ENCODE results near the gene SH3BP5. TPM values are rescaled to one million over a fixed set of nuclear protein-coding genes. Genes with fewer than 3 reads are reported as not detected.

Gene SH3BP5
- total and polyA plus RNA-seq, 2 experiments from 2014 or later = 37.8 to 39.2 TPM

- in situ Hi-C loops (cut with MboI) = no loop called here
- TF ChIP-seq EZH2 (IDR thresholded peaks at IDR 0.05; ENCODE audit: insufficient read depth, poor library complexity, severe bottlenecking) = no peak
- TF ChIP-seq EZH2phosphoT487 (IDR thresholded peaks at IDR 0.05; ENCODE audit: insufficient read depth, low read depth) = no peak
- H3K9me3 ChIP-seq (ENCODE audit: low read depth) = no peaks in the 10 kb centered on the region
- 0 out of 2 replicates have a peak, but pooled peaks cover 12% of the 10 kb centered on the region for H3K79me2 ChIP-seq (ENCODE audit: insufficient read depth)
- H3K4me1 ChIP-seq (ENCODE audit: insufficient read depth) = no peaks in the 10 kb centered on the region
- H3F3A ChIP-seq (ENCODE audit: insufficient read depth) = no peaks in the 10 kb centered on the region; the same call in 1 of the 2 replicates
- H3K27me3 ChIP-seq (replicated peaks; ENCODE audit: insufficient read depth) = no peaks in the 10 kb centered on the region
- H3K4me3 ChIP-seq = no peak overlapping the region
- no peaks in the 10 kb centered on the region for H4K20me1 ChIP-seq (ENCODE audit: insufficient read depth)
- H3K9me2 ChIP-seq (ENCODE audit: insufficient read depth) = no peaks in the 10 kb centered on the region
- no peak overlapping the region for H3K27ac ChIP-seq
- H3K36me3 ChIP-seq (ENCODE audit: low read depth) = peaks cover 74% of the 10 kb centered on the region
- 95 to 99% methylated on average over 4 of the region's 4 CpGs for WGBS, 2 experiments (ENCODE audit: low coverage in 1 of 2, low lambda C conversion rate in 2 of 2, missing lambda C conversion rate in 2 of 2)
- DNase-seq = no peak
- no peak overlapping the region for H3K9ac ChIP-seq
- no peak overlapping the region for H2AFZ ChIP-seq
- H3K4me2 ChIP-seq (ENCODE audit: unreplicated experiment) = no peak overlapping the region
These were observed 103.1 kb downstream of the SH3BP5 start for GRCh38 chr3:15229262-15229661.

- DNase-seq = no peak
- Histone ChIP-seq H3K27me3 (replicated peaks; ENCODE audit: insufficient read depth) (no peaks in the 10 kb centered on the region), H3F3A (ENCODE audit: insufficient read depth) (no peaks in the 10 kb centered on the region; the same call in 1 of the 2 replicates), H3K9me3 (ENCODE audit: low read depth) (no peaks in the 10 kb centered on the region), H3K79me2 (ENCODE audit: insufficient read depth) (0 out of 2 replicates have a peak, but pooled peaks cover 14% of the 10 kb centered on the region), H3K4me2 (ENCODE audit: unreplicated experiment) (no peak overlapping the region), H2AFZ (no peak overlapping the region), H3K36me3 (ENCODE audit: low read depth) (peaks cover 76% of the 10 kb centered on the region), H3K9ac (no peak overlapping the region), H3K9me2 (ENCODE audit: insufficient read depth) (no peaks in the 10 kb centered on the region), H3K4me3 (no peak overlapping the region), H4K20me1 (ENCODE audit: insufficient read depth) (no peaks in the 10 kb centered on the region), H3K27ac (no peak overlapping the region), H3K4me1 (ENCODE audit: insufficient read depth) (no peaks in the 10 kb centered on the region)
- TF ChIP-seq EZH2phosphoT487 (IDR thresholded peaks at IDR 0.05; ENCODE audit: insufficient read depth, low read depth) = no peak
- no peak for TF ChIP-seq EZH2 (IDR thresholded peaks at IDR 0.05; ENCODE audit: insufficient read depth, poor library complexity, severe bottlenecking)
- in situ Hi-C loops (cut with MboI) = no loop called here
- WGBS, 2 experiments (ENCODE audit: low coverage in 1 of 2, low lambda C conversion rate in 2 of 2, missing lambda C conversion rate in 2 of 2) = 100% methylated on average over 1 of the region's 1 CpG
These were observed 104.2 kb downstream of the SH3BP5 start for GRCh38 chr3:15228147-15228546.

DNA sequence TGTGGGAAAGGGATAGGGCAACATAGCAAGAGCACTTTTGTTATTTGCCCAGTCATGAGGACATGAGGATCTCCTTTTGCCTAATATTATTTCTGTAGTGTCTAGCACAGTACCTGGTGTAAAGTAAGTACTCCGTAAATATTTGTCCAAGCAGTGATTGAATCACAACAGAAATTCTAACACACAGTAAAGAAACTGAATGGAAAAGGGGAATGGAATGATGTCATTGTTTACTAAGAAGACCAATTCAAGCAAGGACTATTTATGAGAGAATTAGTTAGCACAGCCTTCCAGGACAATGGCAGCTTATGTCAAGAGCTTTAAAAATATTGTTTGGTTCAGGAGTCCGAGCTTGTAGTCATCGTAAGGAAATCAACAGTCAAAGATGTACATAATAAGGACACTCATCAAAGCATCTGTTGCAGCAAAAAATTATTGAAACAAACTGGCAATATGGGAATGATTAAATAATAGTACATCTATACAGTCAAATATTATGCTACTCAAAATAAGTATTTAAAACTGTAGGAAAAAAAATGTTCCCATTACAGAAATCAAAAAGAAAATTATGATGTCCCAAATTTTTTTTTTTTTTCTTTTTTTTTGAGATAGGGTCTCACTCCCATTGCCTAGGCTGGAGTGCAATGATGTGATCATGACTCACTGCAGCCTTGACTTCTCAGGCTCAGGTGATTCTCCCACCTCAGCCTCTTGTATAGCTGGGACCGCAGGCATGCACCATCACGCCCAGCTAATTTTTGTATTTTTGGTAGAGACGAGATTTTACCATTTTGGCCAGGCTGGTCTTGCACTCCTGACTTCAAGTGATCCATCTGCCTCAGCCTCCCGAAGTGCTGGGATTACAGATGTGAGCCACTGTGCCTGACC is 108.5 kb downstream of the SH3BP5 start:
- Histone ChIP-seq H3K27ac (no peak overlapping the region), H3F3A (ENCODE audit: insufficient read depth) (no peaks in the 10 kb centered on the region), H3K36me3 (ENCODE audit: low read depth) (peaks cover 75% of the 10 kb centered on the region), H3K9me3 (ENCODE audit: low read depth) (no peaks in the 10 kb centered on the region), H3K9me2 (ENCODE audit: insufficient read depth) (no peaks in the 10 kb centered on the region), H3K4me3 (no peak overlapping the region), H2AFZ (no peak overlapping the region), H3K4me1 (ENCODE audit: insufficient read depth) (no peaks in the 10 kb centered on the region), H3K4me2 (ENCODE audit: unreplicated experiment) (no peak overlapping the region), H3K79me2 (ENCODE audit: insufficient read depth) (peaks cover 32% of the 10 kb centered on the region; the same call in 1 of the 2 replicates), H4K20me1 (ENCODE audit: insufficient read depth) (no peaks in the 10 kb centered on the region), H3K27me3 (replicated peaks; ENCODE audit: insufficient read depth) (no peaks in the 10 kb centered on the region), H3K9ac (no peak overlapping the region)
- TF ChIP-seq EZH2phosphoT487 (IDR thresholded peaks at IDR 0.05; ENCODE audit: insufficient read depth, low read depth) = no peak
- no peak for TF ChIP-seq EZH2 (IDR thresholded peaks at IDR 0.05; ENCODE audit: insufficient read depth, poor library complexity, severe bottlenecking)
- in situ Hi-C loops (cut with MboI) = no loop called here
- 81 to 83% methylated on average over 7 of the region's 7 CpGs for WGBS, 2 experiments (ENCODE audit: low coverage in 1 of 2, low lambda C conversion rate in 2 of 2, missing lambda C conversion rate in 2 of 2)
- no peak for DNase-seq

DNA sequence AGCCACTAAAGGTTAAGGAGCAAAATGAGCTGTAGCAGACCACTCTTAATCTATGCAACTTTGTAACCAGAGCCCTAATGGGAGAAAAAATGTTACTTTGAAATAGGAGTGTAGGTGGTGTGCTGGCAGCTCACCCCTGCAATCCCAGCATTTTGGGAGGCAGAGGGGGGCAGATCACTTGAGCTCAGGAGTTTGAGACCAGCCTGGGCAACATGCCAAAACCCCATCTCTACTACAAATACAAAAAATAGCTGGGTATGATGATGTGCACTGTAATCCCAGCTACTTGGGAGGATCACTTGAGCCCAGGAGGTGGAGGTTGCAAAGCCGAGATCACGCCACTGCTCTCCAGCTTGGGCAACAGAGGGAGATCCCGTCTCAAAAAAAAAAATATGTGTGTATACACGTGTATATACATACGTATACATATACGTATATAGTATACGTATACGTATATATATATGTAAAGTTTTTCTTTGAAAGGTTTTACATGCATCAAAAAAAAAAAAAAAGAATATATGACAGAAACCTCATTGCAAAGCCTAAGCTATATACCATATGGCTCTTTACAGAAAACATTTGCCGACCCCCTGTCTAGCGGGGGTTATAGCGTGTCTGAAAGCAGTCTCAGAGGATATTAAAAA is 110.7 kb downstream of the SH3BP5 start:
- no peak overlapping the region for H3K9ac ChIP-seq
- H4K20me1 ChIP-seq (ENCODE audit: insufficient read depth) = no peaks in the 10 kb centered on the region
- peaks cover 83% of the 10 kb centered on the region for H3K36me3 ChIP-seq (ENCODE audit: low read depth)
- no peaks in the 10 kb centered on the region for H3K9me3 ChIP-seq (ENCODE audit: low read depth)
- H3K27ac ChIP-seq = no peak overlapping the region
- no peak for DNase-seq
- H3F3A ChIP-seq (ENCODE audit: insufficient read depth) = no peaks in the 10 kb centered on the region
- in situ Hi-C loops (cut with MboI) = no loop called here
- H3K4me3 ChIP-seq = no peak overlapping the region
- H3K4me1 ChIP-seq (ENCODE audit: insufficient read depth) = no peaks in the 10 kb centered on the region
- WGBS, 2 experiments (ENCODE audit: low coverage in 1 of 2, low lambda C conversion rate in 2 of 2, missing lambda C conversion rate in 2 of 2) = 93% methylated on average over 11 of the region's 11 CpGs
- H3K79me2 ChIP-seq (ENCODE audit: insufficient read depth) = peaks cover 45% of the 10 kb centered on the region
- TF ChIP-seq EZH2phosphoT487 (IDR thresholded peaks at IDR 0.05; ENCODE audit: insufficient read depth, low read depth) (no peak), EZH2 (IDR thresholded peaks at IDR 0.05; ENCODE audit: insufficient read depth, poor library complexity, severe bottlenecking) (no peak)
- H3K4me2 ChIP-seq (ENCODE audit: unreplicated experiment) = no peak overlapping the region
- H3K27me3 ChIP-seq (replicated peaks; ENCODE audit: insufficient read depth) = no peaks in the 10 kb centered on the region
- no peaks in the 10 kb centered on the region for H3K9me2 ChIP-seq (ENCODE audit: insufficient read depth)
- no peak overlapping the region for H2AFZ ChIP-seq
